HuH-7 (cell line): ENCODE data around the gene ZNF486.
"Not testable (repeated sequence)": the region's sequence is repeated elsewhere in the genome, so short reads cannot be mapped to it uniquely, and the experiment has no call there.

ENCODE experiments used
- DNase-seq: peaks from one replicate; pipeline ENCODE4 v3.0.0; 2011; ENCODE audit warnings: low spot score

ZNF486 gene

DNA sequence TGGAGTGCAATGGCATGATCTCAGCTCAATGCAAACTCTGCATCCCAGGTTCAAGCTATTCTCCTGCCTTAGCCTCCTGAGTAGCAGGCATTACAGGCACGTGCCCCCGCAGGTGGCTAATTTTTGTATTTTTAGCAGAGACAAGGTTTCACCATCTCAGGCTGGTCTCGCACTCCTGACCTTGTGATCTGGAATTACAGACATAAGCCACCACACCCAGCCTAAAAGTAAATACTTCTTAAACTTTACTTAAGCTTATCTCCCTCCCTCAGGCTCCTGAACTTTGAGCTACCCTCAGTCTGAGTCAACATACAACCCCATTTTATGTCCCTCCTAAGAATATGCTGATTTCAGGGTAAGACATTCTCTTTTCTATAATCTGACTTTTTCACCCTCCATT lies 66.1 kb downstream of the ZNF486 start:
- no peak for DNase-seq

DNA sequence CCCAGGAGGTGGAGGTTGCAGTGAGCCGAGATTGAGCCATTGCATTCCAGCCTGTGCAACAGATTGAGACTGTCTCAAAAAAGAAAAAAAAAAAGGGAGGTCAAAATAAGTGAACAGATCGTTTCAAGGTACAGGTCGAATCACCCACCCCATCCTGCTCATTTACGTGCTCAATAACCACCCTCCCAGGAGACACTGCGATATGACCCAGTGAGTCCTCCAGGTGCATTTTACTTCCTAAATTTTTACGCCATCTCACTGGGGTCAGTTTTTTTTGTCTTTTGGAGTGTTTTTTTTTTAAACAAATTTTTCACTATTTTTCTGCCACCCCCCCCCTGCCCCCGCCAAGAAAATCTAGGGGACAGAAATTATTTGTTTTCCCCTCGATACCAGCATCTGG lies 68.1 kb downstream of the ZNF486 start:
- DNase-seq = no peak

DNA sequence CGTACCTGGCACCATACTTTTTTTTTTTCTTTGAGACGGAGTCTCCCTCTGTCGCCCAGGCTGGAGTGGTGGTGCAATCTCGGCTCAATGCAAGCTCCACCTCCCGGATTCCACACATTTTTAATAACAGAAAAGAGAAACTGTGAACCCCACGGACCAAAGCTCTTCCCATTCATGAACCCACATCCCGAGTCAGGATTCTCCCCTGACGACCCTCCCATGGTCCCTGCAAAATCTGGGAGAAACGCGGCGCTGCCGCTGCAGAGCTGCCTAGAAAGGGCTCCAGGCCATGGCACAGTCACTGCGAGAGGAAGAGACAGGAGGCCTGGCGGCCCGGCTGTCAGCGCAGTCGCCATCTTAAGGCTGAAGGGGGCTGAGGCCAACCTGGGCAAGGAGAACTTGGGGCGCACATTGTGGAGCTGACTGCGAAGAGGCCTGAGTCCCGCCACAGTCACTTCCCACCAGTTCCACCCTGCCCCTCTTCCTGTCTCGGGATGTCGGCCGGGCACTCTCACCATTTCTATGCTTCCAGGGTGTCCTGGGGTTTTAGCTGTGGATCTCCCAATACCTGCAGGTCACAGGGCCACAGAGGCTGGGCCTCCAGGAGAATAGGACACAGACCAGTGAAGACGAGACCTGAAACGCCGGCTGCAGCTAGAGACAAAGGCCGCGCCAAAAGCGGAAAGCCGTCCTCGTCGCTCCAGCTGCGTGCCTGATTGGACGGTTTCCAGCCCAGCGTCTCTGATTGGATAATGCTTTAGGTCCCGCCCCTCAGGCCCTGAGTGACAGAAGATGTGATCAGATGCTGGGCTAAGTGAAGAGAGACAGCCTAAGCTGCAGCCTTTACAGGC lies 71.0 kb downstream of the ZNF486 start:
- DNase-seq = peak; percentile 76

DNA sequence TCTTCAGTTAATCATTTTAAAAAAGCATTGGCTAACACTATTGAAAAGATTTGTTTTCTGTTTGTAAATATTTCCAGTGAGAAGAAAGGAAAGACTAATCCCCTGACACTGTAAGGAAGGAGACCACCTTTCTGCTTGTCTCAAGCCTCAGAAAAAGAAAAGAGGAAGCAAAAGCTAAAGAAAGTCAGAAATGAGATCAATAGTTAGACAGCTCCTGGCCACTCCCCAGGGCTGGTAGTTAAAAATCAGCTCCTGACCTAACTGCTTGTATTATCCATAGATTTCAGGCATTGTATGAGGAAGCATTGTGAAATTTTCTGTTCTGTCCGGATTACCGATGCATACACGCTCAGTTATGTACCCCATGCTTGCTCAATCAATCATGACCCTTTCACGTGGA lies 76.6 kb downstream of the ZNF486 start:
- DNase-seq = no peak

DNA sequence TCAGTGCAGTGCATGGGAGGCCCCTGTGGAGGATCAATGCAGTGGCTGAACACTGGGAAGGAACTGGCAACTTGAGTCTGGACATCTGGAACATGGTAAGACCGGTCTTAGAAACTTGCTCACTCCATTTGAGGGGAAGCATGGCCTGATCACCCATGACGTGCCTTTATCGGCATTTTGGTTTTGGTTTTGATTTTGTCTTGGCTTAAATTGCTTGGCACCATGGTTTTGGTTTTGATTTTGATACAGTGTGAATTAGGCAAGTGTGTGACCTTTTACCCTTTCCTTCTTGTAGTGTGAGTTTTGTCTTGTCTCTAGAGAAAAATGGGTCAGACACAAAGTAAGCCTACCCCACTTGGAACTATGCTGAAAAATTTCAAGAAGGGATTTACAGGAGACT lies 77.3 kb downstream of the ZNF486 start:
- no peak for DNase-seq

DNA sequence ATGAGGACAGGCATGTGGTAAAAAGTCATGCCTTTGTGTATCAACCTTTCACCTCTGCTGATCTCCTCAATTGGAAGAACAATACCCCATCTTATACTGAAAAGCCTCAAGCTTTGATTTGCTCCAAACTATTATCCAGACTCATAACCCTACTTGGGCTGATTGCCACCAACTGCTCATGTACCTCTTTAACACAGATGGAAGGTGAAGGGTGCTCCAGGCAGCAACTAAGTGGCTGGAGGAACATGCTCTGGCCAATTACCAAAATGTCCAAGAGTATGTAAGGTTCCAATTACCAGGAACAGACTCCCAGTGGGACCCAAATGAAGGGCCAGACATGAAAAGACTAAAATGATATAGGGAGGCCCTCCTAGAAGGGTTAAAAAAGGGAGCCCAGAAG lies 78.3 kb downstream of the ZNF486 start:
- no peak for DNase-seq

DNA sequence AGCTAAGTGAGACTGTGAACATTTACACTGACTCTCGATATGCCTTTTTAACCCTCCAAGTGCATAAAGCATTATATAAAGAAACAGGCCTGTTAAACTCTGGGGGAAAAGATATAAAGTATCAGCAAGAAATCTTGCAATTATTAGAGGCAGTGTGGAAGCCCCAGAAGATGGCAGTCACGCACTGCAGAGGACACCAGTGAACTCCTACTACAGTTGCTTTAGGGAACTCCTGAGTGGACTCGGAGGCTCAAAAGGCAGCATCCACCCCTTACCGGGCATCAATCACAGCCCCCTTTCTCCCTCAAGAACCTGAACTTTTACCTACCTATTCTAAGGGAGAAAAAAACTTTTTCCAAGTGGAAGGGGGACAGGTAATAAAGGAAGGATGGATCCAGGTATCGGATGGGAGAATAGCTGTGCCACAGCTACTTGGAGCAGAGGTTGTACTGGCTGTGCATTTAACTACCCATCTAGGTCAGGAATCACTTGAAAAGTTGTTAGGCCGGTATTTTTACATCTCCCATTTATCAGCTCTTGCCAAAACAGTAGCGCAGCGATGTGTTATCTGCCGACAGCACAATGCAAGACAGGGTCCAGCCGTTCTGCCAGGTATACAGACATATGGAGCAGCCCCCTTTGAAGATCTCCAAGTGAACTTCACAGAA lies 80.1 kb downstream of the ZNF486 start:
- no peak for DNase-seq

DNA sequence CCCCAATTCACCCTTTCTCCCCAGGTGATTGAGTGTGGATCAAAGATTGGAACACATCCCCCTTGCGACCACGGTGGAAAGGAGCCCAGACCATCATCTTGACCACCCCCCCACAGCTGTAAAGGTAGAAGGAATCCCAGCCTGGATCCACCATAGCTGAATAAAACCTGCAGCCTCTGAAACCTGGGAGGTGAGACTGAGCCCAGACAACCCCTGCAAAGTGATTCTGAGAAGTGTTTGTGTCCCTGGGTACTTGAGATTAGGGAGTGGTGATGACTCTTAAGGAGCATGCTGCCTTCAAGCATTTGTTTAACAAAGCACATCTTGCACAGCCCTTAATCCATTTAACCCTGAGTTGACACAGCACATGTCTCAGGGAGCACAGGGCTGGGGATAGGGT lies 81.2 kb downstream of the ZNF486 start:
- not testable (repeated sequence) for DNase-seq
